GM15510 (cell line): ENCODE results near the gene LRRC72.

Source experiments
- POLR2A ChIP-seq: IDR thresholded peaks from 3 replicates; pipeline ENCODE4 v1.6.1; 2011; ENCODE audit warnings: borderline replicate concordance; ENCODE audit not compliant: insufficient read length; ENCODE audit errors: extremely low read depth

The LRRC72 gene

GRCh38 chr7:16594061-16594460 is 67.4 kb downstream of the LRRC72 start:
- TF ChIP-seq POLR2A: no peak

- TF ChIP-seq POLR2A: no peak
These were observed 68.1 kb downstream of the LRRC72 start for GRCh38 chr7:16594676-16595075.

DNA sequence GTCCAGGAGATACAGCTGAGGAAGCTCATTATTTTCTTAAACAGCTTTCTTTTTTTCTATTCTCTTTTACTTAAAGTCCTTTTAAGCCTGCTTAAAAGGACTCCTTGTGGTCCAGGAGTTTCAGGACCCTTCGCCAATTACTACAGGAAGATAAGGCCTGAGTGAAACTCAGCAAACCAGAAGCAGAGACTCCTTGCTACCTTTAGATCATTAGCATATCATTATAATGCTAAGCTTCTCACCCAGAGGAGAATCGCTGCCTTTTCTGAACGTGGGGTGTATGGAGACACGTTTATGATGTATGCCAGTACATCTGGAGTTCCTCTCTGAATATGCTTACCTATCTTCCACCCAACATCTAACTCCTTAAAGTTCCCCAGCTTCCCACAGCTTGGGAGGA is 71.4 kb downstream of the LRRC72 start:
- no peak for TF ChIP-seq POLR2A

- no peak for TF ChIP-seq POLR2A
These were observed 73.2 kb downstream of the LRRC72 start for GRCh38 chr7:16599860-16600259.

DNA sequence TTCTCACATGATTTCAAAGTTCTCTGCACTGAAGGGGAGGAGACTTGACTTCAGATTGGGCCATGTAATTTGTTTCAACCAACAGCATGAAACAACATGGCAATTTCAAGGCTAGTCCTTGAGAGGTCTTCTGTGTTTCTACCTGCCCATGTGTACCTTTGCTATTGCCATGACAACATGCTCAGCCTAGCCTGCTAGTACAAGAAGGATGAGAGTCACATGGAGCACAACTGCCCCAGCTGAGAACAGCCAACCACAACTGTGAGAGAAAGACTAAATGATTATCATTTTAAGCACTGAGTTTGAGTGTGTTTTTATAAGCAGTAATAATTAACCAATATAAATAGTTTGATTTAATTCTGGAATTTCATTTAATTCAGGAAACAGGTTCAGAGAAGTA is 77.0 kb downstream of the LRRC72 start:
- TF ChIP-seq POLR2A: no peak

- no peak for TF ChIP-seq POLR2A
These were observed 77.4 kb downstream of the LRRC72 start for GRCh38 chr7:16604054-16604453.

GRCh38 chr7:16606704-16607103 is 80.1 kb downstream of the LRRC72 start:
- no peak for TF ChIP-seq POLR2A

DNA sequence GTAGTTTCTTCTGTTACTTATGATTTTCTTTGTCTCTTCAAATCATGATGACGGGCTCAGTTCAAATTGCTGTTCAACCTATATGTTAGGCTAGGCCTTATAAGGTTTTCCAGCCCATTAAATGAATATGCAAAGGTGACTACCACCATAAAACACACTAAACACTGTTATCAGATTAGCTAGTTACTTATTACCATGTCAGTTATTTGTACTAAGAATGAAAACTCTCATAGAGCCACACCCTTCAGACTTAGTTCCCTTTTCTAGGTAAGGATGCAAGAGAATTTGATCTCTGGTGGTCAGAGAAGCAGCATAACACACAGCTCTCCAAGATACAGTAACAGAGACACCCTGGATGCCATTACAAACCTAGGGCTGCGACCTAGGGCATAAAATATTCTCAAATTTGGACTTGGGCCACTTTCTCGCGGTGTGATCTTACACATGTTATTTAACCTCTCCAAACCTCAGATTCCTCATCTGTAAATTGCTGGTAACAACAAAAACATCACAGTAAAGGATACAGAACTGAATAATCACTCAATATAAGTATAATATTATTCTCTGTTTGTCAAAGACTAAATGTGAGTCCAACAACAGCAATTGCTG is 83.3 kb downstream of the LRRC72 start:
- TF ChIP-seq POLR2A: no peak

GRCh38 chr7:16611711-16612110 is 85.1 kb downstream of the LRRC72 start:
- no peak for TF ChIP-seq POLR2A

DNA sequence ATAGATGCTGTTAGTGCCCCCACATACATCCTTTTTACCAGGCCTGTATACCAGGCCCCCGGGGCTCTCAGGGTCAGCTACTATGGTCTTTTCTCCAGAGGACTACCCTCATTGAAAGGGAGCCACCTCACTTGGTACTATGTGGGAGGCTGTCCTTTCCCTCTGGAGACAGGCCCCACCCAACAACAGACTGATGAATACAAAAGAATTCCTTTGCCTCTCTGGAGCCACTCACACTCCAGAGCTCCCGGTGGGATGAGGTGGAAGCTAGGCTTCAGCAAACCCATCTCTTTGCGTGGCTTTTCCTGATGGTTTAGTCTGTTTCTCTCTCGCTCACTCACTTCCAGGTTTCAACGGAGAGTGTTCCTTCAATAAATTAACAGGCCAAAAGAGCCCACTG is 88.6 kb downstream of the LRRC72 start:
- no peak for TF ChIP-seq POLR2A

DNA sequence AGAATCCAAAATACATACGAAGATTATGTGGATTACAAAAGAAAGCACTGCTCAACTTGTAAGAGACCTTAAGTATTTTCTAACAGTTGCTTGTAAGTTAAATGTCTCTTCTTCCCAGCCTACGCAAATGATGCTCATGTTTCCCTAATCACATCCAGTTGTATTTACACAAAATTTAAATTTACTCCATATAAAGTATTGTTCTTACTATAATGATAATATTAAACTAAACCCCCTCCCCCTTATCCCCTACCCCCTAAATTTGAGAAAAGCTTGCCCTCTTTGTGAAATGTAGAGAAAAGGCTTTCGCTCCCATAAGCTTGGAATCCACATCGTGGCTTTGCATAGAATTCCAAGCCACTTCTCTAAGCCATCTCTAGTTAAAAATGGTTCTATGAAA is 89.5 kb downstream of the LRRC72 start:
- TF ChIP-seq POLR2A: no peak

DNA sequence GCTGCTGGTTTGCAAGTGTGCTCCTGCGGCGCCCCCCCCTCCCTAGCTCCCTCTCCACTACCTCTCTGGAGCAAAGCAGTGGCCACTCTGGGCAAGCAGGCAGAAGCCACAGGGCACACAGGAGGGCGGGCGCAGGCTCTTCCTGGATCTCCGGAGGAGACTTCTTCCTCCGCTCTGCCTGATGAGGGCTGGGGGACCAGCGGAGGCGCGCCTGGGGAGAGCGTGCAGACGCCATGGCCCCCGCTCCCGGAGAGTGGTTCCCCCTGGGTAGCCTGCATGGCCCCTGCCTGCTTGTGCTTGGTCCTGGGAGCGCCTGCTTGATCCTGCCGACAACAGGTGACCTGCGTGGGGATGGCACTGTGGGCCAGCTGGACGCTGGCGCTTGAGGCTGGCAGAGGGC is 89.9 kb downstream of the LRRC72 start:
- TF ChIP-seq POLR2A: no peak

DNA sequence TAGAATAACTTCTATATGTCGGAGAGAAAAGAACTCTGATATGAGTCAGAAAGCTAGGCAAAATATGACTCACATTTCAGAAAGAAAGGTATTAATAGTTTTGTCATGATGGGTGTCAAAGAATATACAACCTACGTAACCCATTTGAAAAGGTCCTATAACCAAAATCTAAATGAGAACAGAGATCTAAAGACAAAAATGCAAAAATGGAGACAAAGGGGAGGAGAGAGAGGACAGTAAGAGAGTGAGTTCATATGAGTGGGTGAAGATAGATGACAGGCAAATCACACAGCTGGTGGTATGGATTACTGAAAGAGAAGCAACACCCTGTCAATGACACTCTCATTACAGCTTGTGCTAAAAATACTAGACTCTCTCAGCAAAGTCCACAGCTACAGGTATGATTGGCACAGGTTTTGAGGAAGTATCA is 93.4 kb downstream of the LRRC72 start:
- TF ChIP-seq POLR2A: no peak

DNA sequence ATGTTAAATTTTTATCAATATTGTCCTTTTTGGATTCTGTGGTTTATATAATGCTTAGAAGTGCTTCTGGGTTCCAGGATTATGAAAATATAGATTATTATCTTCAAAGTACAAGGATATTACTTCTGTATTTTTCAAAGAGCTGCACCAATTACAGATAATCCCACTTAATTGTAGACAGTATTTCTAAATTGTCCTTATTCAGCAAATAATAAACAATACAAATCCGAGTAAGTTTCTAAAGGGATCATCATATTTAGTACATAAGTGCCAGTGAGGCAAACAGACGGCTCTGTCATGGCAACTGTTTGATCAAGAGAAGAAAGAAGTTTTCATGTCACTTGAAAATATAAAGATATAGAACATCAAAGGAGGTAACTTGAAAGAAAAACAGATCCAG is 99.8 kb downstream of the LRRC72 start:
- TF ChIP-seq POLR2A: no peak

DNA sequence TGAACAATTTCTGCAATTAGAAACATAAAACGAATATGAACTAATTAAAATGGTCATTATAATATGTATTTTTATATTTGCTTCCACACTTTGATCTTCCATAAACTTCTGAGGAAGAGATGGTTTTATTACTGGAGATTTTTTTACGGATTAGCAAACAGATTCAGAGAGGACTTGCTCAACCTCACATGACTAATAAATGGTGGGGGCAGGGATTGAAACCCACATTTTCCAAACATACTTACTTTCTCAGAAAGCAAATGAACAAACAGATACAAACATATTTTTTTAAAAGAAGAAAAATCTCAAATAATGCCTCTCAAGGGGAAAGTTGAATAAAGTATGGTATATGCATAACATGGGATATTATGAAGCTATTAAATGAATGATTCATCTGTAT is 100.6 kb downstream of the LRRC72 start:
- no peak for TF ChIP-seq POLR2A

DNA sequence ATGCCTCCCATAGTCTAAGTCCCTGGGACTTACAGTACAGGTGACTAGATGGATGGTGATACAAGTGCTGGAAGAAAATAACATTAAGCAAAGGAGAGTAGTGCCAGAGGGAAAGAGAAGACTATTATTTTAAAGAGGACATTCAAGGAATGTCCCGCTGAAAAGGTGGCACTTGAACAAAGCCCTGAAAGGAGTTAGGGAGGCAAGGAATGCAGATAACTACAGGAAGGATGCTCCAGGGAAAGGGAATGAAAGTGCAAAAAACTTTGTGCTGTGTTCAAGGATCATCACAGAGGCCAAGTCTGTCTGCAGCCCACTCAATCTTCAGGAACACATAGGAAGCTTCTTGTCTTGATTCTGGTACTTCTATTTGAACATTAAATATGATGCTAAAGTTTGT is 104.0 kb downstream of the LRRC72 start:
- no peak for TF ChIP-seq POLR2A
